Measurements from ENCODE around the gene ZNF414. TPM values are rescaled to one million over a fixed set of nuclear protein-coding genes. Genes with fewer than 3 reads are reported as not detected.

The ZNF414 gene
- total RNA-seq, 2 donors from 2014 or later, result 6.5 to 10.6 TPM

DNA sequence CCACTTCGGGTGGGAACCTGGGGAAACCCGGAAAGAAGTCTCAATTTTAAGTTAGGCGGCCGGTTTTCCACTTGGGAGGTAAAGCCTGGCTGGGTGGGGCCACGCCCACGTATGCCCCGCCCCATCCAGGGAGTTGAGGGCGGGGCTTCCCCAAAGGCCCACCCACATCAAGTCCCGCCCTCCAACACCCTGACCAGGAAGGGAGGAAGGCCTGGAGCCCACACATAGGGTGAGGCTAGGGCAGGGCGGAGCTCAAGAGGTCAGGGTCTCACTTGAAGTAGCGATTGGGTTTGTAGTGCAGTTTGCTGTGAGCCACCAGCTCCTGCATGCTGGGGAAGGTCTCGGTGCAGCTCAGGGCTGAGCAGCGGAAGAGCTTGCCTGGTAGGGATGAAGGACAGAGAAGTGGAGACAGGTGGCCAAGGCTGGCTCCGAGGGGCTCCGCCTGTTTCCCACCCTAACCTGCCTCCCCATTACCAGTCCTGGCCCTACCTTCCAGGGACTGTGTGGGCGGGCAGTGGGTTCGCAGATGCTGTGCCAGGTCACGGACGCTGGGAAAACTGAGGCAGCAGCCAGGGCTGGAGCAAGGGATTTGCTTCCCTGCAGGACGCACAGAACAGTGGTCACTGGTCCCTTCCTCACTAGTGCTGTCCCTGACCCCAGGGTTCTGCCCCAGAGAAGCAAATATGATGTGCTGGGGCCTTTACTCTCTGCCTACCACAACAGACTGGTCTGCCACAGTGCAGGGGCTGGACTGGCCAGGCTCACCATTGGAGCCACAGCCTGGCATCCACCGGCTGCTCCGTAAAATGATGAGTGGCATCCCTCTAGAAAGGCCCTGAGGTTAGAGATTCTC, 1.6 kb downstream of the ZNF414 start:
- Histone ChIP-seq H3K4me1 (ENCODE audit: control insufficient read depth in 1 of 2, low read depth in 2 of 2) (peaks cover 5 to 20% of the 10 kb centered on the region in 2 donors), H3K4me3 (no peak overlapping the region), H3K27me3 (replicated peaks; ENCODE audit: insufficient read depth) (no peaks in the 10 kb centered on the region), H3K27ac (peak overlapping the region in 1 of 2 donors; percentile 97), H3K9me3 (no peaks in the 10 kb centered on the region), H3K36me3 (no peaks in the 10 kb centered on the region)
- TF ChIP-seq CTCF (IDR thresholded peaks at IDR 0.05), result no peak
- ATAC-seq (ENCODE audit: insufficient number of reproducible peaks, low FRiP score, low read depth) (no peak), DNase-seq (ENCODE audit: low spot score) (no peak)

DNA sequence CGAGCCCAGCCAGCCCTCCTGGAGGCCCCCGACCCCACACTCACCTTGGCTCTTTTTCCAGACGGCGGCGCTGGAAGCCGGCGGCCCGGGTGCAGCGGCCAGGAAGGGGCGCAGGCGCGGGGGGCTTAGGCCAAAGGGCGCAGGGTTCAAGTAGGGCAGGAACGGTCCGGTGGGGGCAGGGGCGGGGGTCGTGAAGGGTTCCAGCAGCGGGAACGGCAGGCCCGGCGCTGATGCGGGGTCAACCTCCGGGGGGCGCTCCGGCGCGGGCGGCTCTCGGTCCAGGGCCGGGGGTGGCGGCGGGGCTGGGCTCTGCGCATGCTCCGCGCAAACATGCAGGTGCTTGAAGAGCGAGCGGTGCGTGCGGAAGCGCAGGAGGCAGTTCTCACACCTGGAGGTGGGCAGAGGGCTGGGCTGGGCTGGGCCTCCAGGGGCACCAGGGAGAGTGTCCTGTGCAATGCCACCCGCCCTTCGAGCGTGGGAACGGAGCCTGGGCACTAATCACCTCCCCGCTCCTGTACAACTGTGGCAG, 2.3 kb downstream of the ZNF414 start:
- no peak for TF ChIP-seq CTCF (IDR thresholded peaks at IDR 0.05)

GRCh38 chr19:8510589-8511115, 3.3 kb downstream of the ZNF414 start:
- no peak for TF ChIP-seq CTCF (IDR thresholded peaks at IDR 0.05)

More for the DNA sequence above, 2.3 kb downstream of the ZNF414 start:
- H3K4me3 ChIP-seq, result no peak overlapping the region
- DNase-seq (ENCODE audit: low spot score) (no peak), ATAC-seq (ENCODE audit: insufficient number of reproducible peaks, low FRiP score, low read depth) (no peak)
- H3K27me3 ChIP-seq (replicated peaks; ENCODE audit: insufficient read depth), result no peaks in the 10 kb centered on the region
- H3K27ac ChIP-seq, result no peak overlapping the region
- no peaks in the 10 kb centered on the region for H3K36me3 ChIP-seq
- H3K9me3 ChIP-seq, result no peaks in the 10 kb centered on the region
- peaks cover 5 to 23% of the 10 kb centered on the region in 2 donors for H3K4me1 ChIP-seq (ENCODE audit: control insufficient read depth in 1 of 2, low read depth in 2 of 2)

GRCh38 chr19:8506402-8506957, 7.5 kb downstream of the ZNF414 start:
- no peak for TF ChIP-seq CTCF (IDR thresholded peaks at IDR 0.05)
- Histone ChIP-seq H3K4me1 (ENCODE audit: control insufficient read depth in 1 of 2, low read depth in 2 of 2) (peaks cover 3 to 15% of the 10 kb centered on the region in 2 donors), H3K27me3 (replicated peaks; ENCODE audit: insufficient read depth) (no peaks in the 10 kb centered on the region), H3K4me3 (peak overlapping the region; percentile 76), H3K36me3 (no peaks in the 10 kb centered on the region), H3K9me3 (no peaks in the 10 kb centered on the region), H3K27ac (no peak overlapping the region)
- ATAC-seq (ENCODE audit: insufficient number of reproducible peaks, low FRiP score, low read depth) (peak; percentile 12), DNase-seq (ENCODE audit: low spot score) (no peak)

More at GRCh38 chr19:8510589-8511115, 3.3 kb downstream of the ZNF414 start:
- ATAC-seq (ENCODE audit: insufficient number of reproducible peaks, low FRiP score, low read depth), result no peak
- Histone ChIP-seq H3K9me3 (no peaks in the 10 kb centered on the region), H3K27ac (no peak overlapping the region), H3K4me3 (no peak overlapping the region), H3K4me1 (ENCODE audit: control insufficient read depth in 1 of 2, low read depth in 2 of 2) (peaks cover 8 to 33% of the 10 kb centered on the region in 2 donors), H3K36me3 (no peaks in the 10 kb centered on the region), H3K27me3 (replicated peaks; ENCODE audit: insufficient read depth) (no peaks in the 10 kb centered on the region)
- DNase-seq (ENCODE audit: low spot score), result no peak
